CD4-positive, alpha-beta memory T cell (primary cell): ENCODE measurements around the gene MANF. TPM values are rescaled to one million over a fixed set of nuclear protein-coding genes. Genes with fewer than 3 reads are reported as not detected.

ENCODE experiments used
- CTCF ChIA-PET: fragments of 350-600 bp; sonication (Branson Sonifier 250); formaldehyde crosslinking; loops from one replicate; lab custom pipeline; 2021; ENCODE audit warnings: inconsistent platforms; ENCODE audit not compliant: partially characterized antibody; lab: Charles Lee
- POLR2A ChIA-PET: fragments of 350-600 bp; sonication (Branson Sonifier 250); formaldehyde crosslinking; loops from one replicate; lab custom pipeline; 2021; ENCODE audit not compliant: partially characterized antibody; lab: Charles Lee
- DNase-seq, 5 donors: peaks; one replicate each; pipeline versions ENCODE4 v3.0.0 to v3.0.0-alpha.2; 2020 to 2022; ENCODE audit warnings: mixed read lengths in 1 of 5
- H3K27ac ChIP-seq: one replicate; pipeline ENCODE4 v1.7.0; 2013; ENCODE audit warnings: low read depth, low read length
- H3K27me3 ChIP-seq: 2 replicates; pipeline ENCODE4 v1.7.0; 2013; ENCODE audit warnings: mild to moderate bottlenecking, low read length, moderate library complexity; ENCODE audit not compliant: insufficient read depth
- H3K36me3 ChIP-seq: 2 replicates; pipeline ENCODE4 v1.7.0; 2013; ENCODE audit warnings: mild to moderate bottlenecking, low read length, moderate library complexity; ENCODE audit not compliant: insufficient read depth
- H3K4me1 ChIP-seq: 2 replicates; pipeline ENCODE4 v1.7.0; 2013; ENCODE audit warnings: mild to moderate bottlenecking, low read length, moderate library complexity; ENCODE audit not compliant: insufficient read depth
- H3K4me3 ChIP-seq, 2 donors: one replicate each; pipeline ENCODE4 v1.7.0; 2013; ENCODE audit warnings: low read length in 2 of 2, mild to moderate bottlenecking in 1 of 2
- H3K9me3 ChIP-seq, 2 donors: one replicate each; pipeline ENCODE4 v1.7.0; 2013; ENCODE audit warnings: low read length in 2 of 2, control low read depth in 1 of 2; ENCODE audit not compliant: control insufficient read depth in 1 of 2
- H3K27ac Mint-ChIP-seq, 7 donors: one replicate each; pipeline ENCODE4 v1.8.0; 2020 to 2021; ENCODE audit warnings: mixed read lengths in 7 of 7, mild to moderate bottlenecking in 6 of 7, inconsistent platforms in 3 of 7, moderate library complexity in 3 of 7
- H3K27me3 Mint-ChIP-seq, 2 donors: one replicate each; pipeline ENCODE4 v1.8.0; 2020 to 2021; ENCODE audit warnings: mixed read lengths in 2 of 2
- H3K36me3 Mint-ChIP-seq, 2 donors: one replicate each; pipeline ENCODE4 v1.8.0; 2020 to 2021; ENCODE audit warnings: mixed read lengths in 2 of 2, inconsistent platforms in 1 of 2, mild to moderate bottlenecking in 1 of 2
- H3K4me1 Mint-ChIP-seq, 4 donors: one replicate each; pipeline ENCODE4 v1.8.0; 2020 to 2021; ENCODE audit warnings: mixed read lengths in 4 of 4, mild to moderate bottlenecking in 1 of 4
- H3K4me3 Mint-ChIP-seq, 8 donors: one replicate each; pipeline ENCODE4 v1.8.0; 2020 to 2021; ENCODE audit warnings: mixed read lengths in 8 of 8, mild to moderate bottlenecking in 7 of 8, moderate library complexity in 6 of 8, inconsistent platforms in 3 of 8
- H3K9me3 Mint-ChIP-seq, 8 donors: one replicate each; pipeline ENCODE4 v1.8.0; 2020 to 2021; ENCODE audit warnings: mixed read lengths in 8 of 8, mild to moderate bottlenecking in 5 of 8, inconsistent platforms in 3 of 8, moderate library complexity in 1 of 8
- intact Hi-C: fragments of 100-400 bp; cut with micrococcal nuclease; formaldehyde crosslinking; loops from one replicate; pipeline ENCODE4 v1.15.1; 2023
- polyA plus RNA-seq, 2 donors: library from polyadenylated mRNA; unstranded; fragments of 300-500 nt; fragmentation: Illumina TruSeq; gene quantifications; one replicate each; pipeline ENCODE4 v1.2.3, GENCODE V29; 2021
- total RNA-seq, 2 experiments: library from RNA; stranded (reverse); gene quantifications; one replicate each; pipeline ENCODE4 v1.2.3, GENCODE V29; 2021

Gene MANF
- total and polyA plus RNA-seq, 4 experiments from 2014 or later, result 39.0 to 79.0 (median 69.4) TPM

GRCh38 chr3:51343918-51344687 is 41.0 kb upstream of the MANF start:
- no peaks in the 10 kb centered on the region for H3K4me1 ChIP-seq
- no peak overlapping the region for H3K4me3 ChIP-seq
- no peaks in the 10 kb centered on the region for H3K9me3 ChIP-seq
- CTCF ChIA-PET, result no interaction called here
- no peaks in the 10 kb centered on the region for H3K27me3 ChIP-seq
- H3K27ac Mint-ChIP-seq, result no peak overlapping the region
- H3K36me3 ChIP-seq, result no peaks in the 10 kb centered on the region
- no peaks in the 10 kb centered on the region for H3K36me3 Mint-ChIP-seq
- POLR2A ChIA-PET, result no interaction called here
- H3K4me3 Mint-ChIP-seq, result no peak overlapping the region
- intact Hi-C loops, result no loop called here
- H3K27me3 Mint-ChIP-seq, result peaks cover 1 to 2% of the 10 kb centered on the region in 2 donors
- H3K27ac ChIP-seq, result no peak overlapping the region
- no peak for DNase-seq
- no peaks in the 10 kb centered on the region for H3K4me1 Mint-ChIP-seq
- H3K9me3 Mint-ChIP-seq, result peaks cover 0 to 3% (median 0%) of the 10 kb centered on the region in 8 donors

- Mint-ChIP-seq H3K27me3 (peaks cover 1 to 2% of the 10 kb centered on the region in 2 donors), H3K4me1 (peaks cover 0 to 5% (median 2%) of the 10 kb centered on the region in 4 donors), H3K4me3 (no peak overlapping the region), H3K9me3 (peaks cover 0 to under 1% (median 0%) of the 10 kb centered on the region in 8 donors), H3K36me3 (no peaks in the 10 kb centered on the region), H3K27ac (no peak overlapping the region)
- intact Hi-C loops, result no loop called here
- ChIA-PET CTCF (interaction anchor here (1.3 kb wide), 1 partner anchor 379 kb away, joined by 4 read pairs; no protein-coding TSS in a partner anchor), POLR2A (no interaction called here)
- Histone ChIP-seq H3K27ac (no peak overlapping the region), H3K9me3 (no peaks in the 10 kb centered on the region), H3K36me3 (no peaks in the 10 kb centered on the region), H3K4me1 (no peaks in the 10 kb centered on the region), H3K27me3 (no peaks in the 10 kb centered on the region), H3K4me3 (no peak overlapping the region)
- no peak for DNase-seq
Measured at GRCh38 chr3:51350751-51351150, 34.3 kb upstream of the MANF start.

GRCh38 chr3:51353131-51353530 is 32.0 kb upstream of the MANF start:
- H3K27ac Mint-ChIP-seq, result no peak overlapping the region
- POLR2A ChIA-PET, result no interaction called here
- H3K4me3 ChIP-seq, result no peak overlapping the region
- peaks cover 1 to 2% of the 10 kb centered on the region in 2 donors for H3K27me3 Mint-ChIP-seq
- no peaks in the 10 kb centered on the region for H3K4me1 ChIP-seq
- H3K36me3 Mint-ChIP-seq, result no peaks in the 10 kb centered on the region
- CTCF ChIA-PET, result no interaction called here
- no peak overlapping the region for H3K4me3 Mint-ChIP-seq
- no peak overlapping the region for H3K27ac ChIP-seq
- H3K9me3 Mint-ChIP-seq, result no peaks in the 10 kb centered on the region
- H3K9me3 ChIP-seq, result no peaks in the 10 kb centered on the region
- intact Hi-C loops, result no loop called here
- no peaks in the 10 kb centered on the region for H3K27me3 ChIP-seq
- no peaks in the 10 kb centered on the region for H3K36me3 ChIP-seq
- no peak for DNase-seq
- H3K4me1 Mint-ChIP-seq, result peaks cover 0 to 5% (median 2%) of the 10 kb centered on the region in 4 donors

GRCh38 chr3:51353691-51354090 is 31.4 kb upstream of the MANF start:
- no peak overlapping the region for H3K4me3 Mint-ChIP-seq
- Histone ChIP-seq H3K9me3 (no peaks in the 10 kb centered on the region), H3K4me1 (no peaks in the 10 kb centered on the region), H3K27ac (no peak overlapping the region), H3K27me3 (no peaks in the 10 kb centered on the region), H3K4me3 (no peak overlapping the region), H3K36me3 (no peaks in the 10 kb centered on the region)
- DNase-seq, result no peak
- no peaks in the 10 kb centered on the region for H3K36me3 Mint-ChIP-seq
- peaks cover 0 to 5% (median 2%) of the 10 kb centered on the region in 4 donors for H3K4me1 Mint-ChIP-seq
- H3K27ac Mint-ChIP-seq, result peak overlapping the region in 1 of 7 donors; percentile 36
- intact Hi-C loops, result no loop called here
- ChIA-PET POLR2A (no interaction called here), CTCF (no interaction called here)
- peaks cover 1 to 2% of the 10 kb centered on the region in 2 donors for H3K27me3 Mint-ChIP-seq
- no peaks in the 10 kb centered on the region for H3K9me3 Mint-ChIP-seq

- H3K36me3 ChIP-seq, result no peaks in the 10 kb centered on the region
- H3K4me3 ChIP-seq, result no peak overlapping the region
- intact Hi-C loops, result no loop called here
- no peaks in the 10 kb centered on the region for H3K27me3 ChIP-seq
- Mint-ChIP-seq H3K27me3 (peaks cover 0 to 1% of the 10 kb centered on the region in 2 donors), H3K9me3 (no peaks in the 10 kb centered on the region), H3K4me1 (peaks cover 0 to 5% (median 2%) of the 10 kb centered on the region in 4 donors), H3K4me3 (no peak overlapping the region), H3K27ac (peak overlapping the region in 1 of 7 donors; percentile 81), H3K36me3 (no peaks in the 10 kb centered on the region)
- no peaks in the 10 kb centered on the region for H3K9me3 ChIP-seq
- no peak overlapping the region for H3K27ac ChIP-seq
- DNase-seq, result no peak
- ChIA-PET POLR2A (no interaction called here), CTCF (no interaction called here)
- H3K4me1 ChIP-seq, result no peaks in the 10 kb centered on the region
Measured at GRCh38 chr3:51354172-51354571, 30.9 kb upstream of the MANF start.

GRCh38 chr3:51354731-51355615 is 30.1 kb upstream of the MANF start:
- POLR2A ChIA-PET, result no interaction called here
- Histone ChIP-seq H3K36me3 (no peaks in the 10 kb centered on the region), H3K4me1 (no peaks in the 10 kb centered on the region), H3K27ac (no peak overlapping the region), H3K27me3 (no peaks in the 10 kb centered on the region), H3K4me3 (no peak overlapping the region), H3K9me3 (no peaks in the 10 kb centered on the region)
- no peak for DNase-seq
- Mint-ChIP-seq H3K36me3 (no peaks in the 10 kb centered on the region), H3K4me3 (no peak overlapping the region), H3K27ac (no peak overlapping the region), H3K4me1 (peaks cover 0 to 5% (median 2%) of the 10 kb centered on the region in 4 donors), H3K27me3 (no peaks in the 10 kb centered on the region), H3K9me3 (no peaks in the 10 kb centered on the region)
- CTCF ChIA-PET, result interaction anchor here (1.2 kb wide), 1 partner anchor 383 kb away, joined by 3 read pairs; no protein-coding TSS in a partner anchor
- intact Hi-C loops, result no loop called here
